ENCODE measurements around the gene VPS18.

- no peak for TF ChIP-seq CTCF (conservative IDR thresholded peaks at IDR 0.05; ENCODE audit: low read depth, low read length)
- no peak for TF ChIP-seq EZH2 (IDR thresholded peaks at IDR 0.05; ENCODE audit: borderline replicate concordance, low read depth, low read length, poor library complexity, severe bottlenecking)
Measured at GRCh38 chr15:40891138-40891537, 3.1 kb upstream of the VPS18 start.

All from A673 (cell line).